ENCODE data around the gene BBX. TPM values are rescaled to one million over a fixed set of nuclear protein-coding genes. Genes with fewer than 3 reads are reported as not detected.

BBX gene
- total RNA-seq, result 41.3 TPM
- long read RNA-seq, full-length matches to known transcripts, result 2 of 12 reads
- long read RNA-seq, partial matches to known transcripts, result 6 of 12 reads
- long read RNA-seq, other reads (novel, unspliced or antisense), result 4 of 12 reads

DNA sequence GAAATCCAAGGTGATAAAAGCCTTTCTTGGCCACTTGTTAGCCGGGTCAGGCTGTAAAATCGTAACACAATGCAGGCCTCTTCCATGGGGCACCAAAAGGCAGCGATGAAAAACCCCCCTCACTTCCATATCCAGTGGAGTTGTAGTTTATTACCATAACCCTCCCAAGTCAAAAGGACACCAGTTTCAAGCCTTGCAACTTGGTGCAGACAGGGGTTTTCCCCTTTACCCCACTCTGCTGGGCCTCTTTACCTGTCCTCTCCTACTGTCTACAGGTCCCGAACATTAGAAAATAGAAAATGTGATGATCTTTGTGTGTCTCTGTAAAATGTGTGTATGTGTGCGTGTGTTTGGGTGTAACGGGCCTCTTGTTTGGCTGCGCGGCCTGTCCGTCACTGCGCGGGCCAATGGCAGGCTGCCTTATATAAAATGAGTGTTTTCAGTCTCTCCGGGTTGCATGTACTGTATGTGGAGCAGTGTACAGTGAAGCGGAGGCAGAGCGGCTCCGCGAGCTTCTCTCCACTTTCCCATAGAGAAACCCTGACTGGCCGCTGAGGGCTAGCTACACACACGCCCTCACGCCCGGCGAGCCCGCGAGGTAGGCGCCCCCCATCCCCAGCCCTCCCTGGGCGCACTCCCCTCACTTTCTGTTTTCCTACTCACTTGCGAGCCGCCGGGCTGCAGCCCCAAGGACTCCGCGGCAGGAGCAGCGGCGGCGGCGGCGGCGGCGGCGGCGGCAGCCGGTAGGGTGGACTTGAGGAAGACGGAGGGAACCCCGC, at the start of gene BBX:
TSS of gene BBX (plus strand) at position 453 of the 779 bp plus-strand sequence. CDS start 187,499 bp downstream, outside the sequence.
- peak within 1 kb of the TSS; percentile 87 for H3K4me3 ChIP-seq
- H3K27me3 ChIP-seq (ENCODE audit: low read depth), result no peaks in the 10 kb centered on the region
- H3K36me3 ChIP-seq, result no peaks in the 10 kb centered on the region
- peak within 1 kb of the TSS; percentile 93 for H3K27ac ChIP-seq (replicated peaks)
- DNase-seq, result peak; percentile 95
- peaks cover 41% of the 10 kb centered on the region for H3K4me1 ChIP-seq
- TF ChIP-seq, protein P1, sequence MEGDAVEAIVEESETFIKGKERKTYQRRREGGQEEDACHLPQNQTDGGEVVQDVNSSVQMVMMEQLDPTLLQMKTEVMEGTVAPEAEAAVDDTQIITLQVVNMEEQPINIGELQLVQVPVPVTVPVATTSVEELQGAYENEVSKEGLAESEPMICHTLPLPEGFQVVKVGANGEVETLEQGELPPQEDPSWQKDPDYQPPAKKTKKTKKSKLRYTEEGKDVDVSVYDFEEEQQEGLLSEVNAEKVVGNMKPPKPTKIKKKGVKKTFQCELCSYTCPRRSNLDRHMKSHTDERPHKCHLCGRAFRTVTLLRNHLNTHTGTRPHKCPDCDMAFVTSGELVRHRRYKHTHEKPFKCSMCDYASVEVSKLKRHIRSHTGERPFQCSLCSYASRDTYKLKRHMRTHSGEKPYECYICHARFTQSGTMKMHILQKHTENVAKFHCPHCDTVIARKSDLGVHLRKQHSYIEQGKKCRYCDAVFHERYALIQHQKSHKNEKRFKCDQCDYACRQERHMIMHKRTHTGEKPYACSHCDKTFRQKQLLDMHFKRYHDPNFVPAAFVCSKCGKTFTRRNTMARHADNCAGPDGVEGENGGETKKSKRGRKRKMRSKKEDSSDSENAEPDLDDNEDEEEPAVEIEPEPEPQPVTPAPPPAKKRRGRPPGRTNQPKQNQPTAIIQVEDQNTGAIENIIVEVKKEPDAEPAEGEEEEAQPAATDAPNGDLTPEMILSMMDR (IDR thresholded peaks at IDR 0.05; ENCODE audit: borderline replicate concordance), result no peak
- H3K9me3 ChIP-seq (replicated peaks), result no peaks in the 10 kb centered on the region
- intact Hi-C loops (cut with micrococcal nuclease), result no loop called here

DNA sequence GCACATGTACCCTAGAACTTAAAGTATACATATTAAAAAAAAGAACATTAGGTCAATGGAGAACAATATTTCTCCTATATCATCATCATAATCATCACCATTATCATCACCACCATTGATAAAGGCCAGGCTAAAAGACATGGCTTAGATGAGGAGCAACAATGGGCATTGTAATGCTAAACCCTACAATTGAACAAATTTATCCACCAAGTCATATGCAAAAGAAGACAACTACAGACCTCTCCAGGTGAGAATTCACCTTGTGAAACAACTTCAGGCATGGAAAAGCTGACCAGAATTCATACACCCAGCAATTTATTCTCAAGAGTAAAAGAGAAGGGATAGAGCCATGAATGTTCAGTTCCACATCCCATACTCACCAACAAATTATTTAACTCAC, 46.3 kb upstream of the BBX start:
- Histone ChIP-seq H3K4me1 (no peaks in the 10 kb centered on the region), H3K27ac (replicated peaks) (no peak overlapping the region), H3K36me3 (no peaks in the 10 kb centered on the region), H3K9me3 (replicated peaks) (peaks cover 25% of the 10 kb centered on the region), H3K4me3 (no peak overlapping the region), H3K27me3 (ENCODE audit: low read depth) (no peaks in the 10 kb centered on the region)
- TF ChIP-seq, protein P1 (IDR thresholded peaks at IDR 0.05; ENCODE audit: borderline replicate concordance), result no peak
- DNase-seq, result no peak
- intact Hi-C loops (cut with micrococcal nuclease), result no loop called here

DNA sequence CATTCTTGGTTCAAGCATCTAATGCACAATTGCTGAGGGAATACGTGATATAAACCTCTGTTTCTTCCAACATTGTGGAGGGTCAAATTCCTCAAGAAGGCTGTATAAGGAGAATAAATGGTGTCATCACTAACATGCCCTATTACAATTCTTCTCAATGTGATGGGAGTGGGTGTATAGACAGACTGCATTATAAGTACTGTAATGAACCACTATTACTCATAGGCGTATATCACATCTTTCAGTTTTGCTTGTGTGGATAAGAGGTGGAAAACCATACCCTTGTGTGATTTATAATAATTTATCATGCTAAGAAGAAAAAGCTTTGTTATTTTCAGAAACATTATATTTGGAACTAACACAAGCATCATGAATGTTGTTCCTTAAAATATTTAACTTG, 35.3 kb upstream of the BBX start:
- DNase-seq, result no peak
- Histone ChIP-seq H3K27ac (replicated peaks) (no peak overlapping the region), H3K4me3 (no peak overlapping the region), H3K9me3 (replicated peaks) (no peaks in the 10 kb centered on the region), H3K27me3 (ENCODE audit: low read depth) (no peaks in the 10 kb centered on the region), H3K36me3 (no peaks in the 10 kb centered on the region), H3K4me1 (no peaks in the 10 kb centered on the region)
- TF ChIP-seq, protein P1 (IDR thresholded peaks at IDR 0.05; ENCODE audit: borderline replicate concordance), result no peak
- intact Hi-C loops (cut with micrococcal nuclease), result no loop called here

DNA sequence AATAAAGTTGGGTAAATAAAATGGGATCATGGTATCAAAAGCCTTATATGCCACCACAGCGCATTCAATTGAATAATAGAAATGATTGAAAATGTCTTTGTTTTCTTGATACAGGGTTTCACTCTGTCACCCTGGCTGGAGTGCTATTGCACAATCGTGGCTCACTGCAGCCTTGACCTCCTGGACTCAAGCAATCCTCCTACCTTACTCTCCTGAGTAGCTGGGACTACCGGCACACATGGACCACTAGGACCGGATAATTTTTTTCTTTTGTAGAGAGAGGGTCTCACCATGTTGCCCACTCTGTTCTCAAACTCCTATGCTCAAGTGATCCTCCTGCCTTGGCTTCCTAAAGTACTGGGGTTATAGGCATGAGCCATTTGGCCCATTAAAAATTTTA, 33.8 kb upstream of the BBX start:
- intact Hi-C loops (cut with micrococcal nuclease), result no loop called here
- H3K4me1 ChIP-seq, result no peaks in the 10 kb centered on the region
- TF ChIP-seq, protein P1 (IDR thresholded peaks at IDR 0.05; ENCODE audit: borderline replicate concordance), result no peak
- H3K36me3 ChIP-seq, result no peaks in the 10 kb centered on the region
- no peak overlapping the region for H3K27ac ChIP-seq (replicated peaks)
- H3K27me3 ChIP-seq (ENCODE audit: low read depth), result no peaks in the 10 kb centered on the region
- H3K9me3 ChIP-seq (replicated peaks), result no peaks in the 10 kb centered on the region
- no peak overlapping the region for H3K4me3 ChIP-seq
- no peak for DNase-seq

DNA sequence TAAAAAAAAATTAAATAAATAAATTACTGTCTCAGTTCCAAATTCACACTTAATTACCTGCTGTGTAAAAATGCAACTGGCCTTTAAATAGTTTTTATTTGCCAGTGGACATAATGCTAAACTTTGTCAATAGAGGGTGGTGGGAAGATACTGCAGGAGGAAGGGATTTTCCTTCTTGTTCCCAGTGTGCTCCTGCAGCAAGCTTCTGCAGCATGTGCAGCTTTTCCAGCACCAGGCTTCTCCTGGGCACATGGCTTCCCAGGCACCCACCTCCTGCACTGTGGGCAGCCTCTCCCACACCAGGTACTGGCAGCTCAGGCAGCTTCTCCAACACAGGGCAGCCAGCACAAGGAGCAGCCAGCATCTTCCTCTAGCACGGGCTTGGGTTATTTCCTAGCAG, 29.6 kb upstream of the BBX start:
- TF ChIP-seq, protein P1 (IDR thresholded peaks at IDR 0.05; ENCODE audit: borderline replicate concordance), result no peak
- Histone ChIP-seq H3K27me3 (ENCODE audit: low read depth) (no peaks in the 10 kb centered on the region), H3K9me3 (replicated peaks) (no peaks in the 10 kb centered on the region), H3K36me3 (no peaks in the 10 kb centered on the region), H3K4me3 (no peak overlapping the region), H3K4me1 (no peaks in the 10 kb centered on the region), H3K27ac (replicated peaks) (no peak overlapping the region)
- intact Hi-C loops (cut with micrococcal nuclease), result no loop called here
- no peak for DNase-seq

All from left ventricle myocardium inferior (tissue), 1 donor.